MM.1S (cell line): ENCODE measurements around the gene IPO11.
A peak's percentile ranks its signal among the peaks of the same experiment; 100 is the strongest.

Experiments
- DNase-seq: peaks from one replicate; pipeline ENCODE4 v3.0.0-alpha.2; 2015
- H2AFZ ChIP-seq: fragments of 300-600 bp; sonication (generic); 2 replicates; pipeline ENCODE4 v1.6.0; 2016; ENCODE audit warnings: antibody characterized with exemption, low read length
- H3F3A ChIP-seq: fragments of 300-600 bp; sonication (generic); 2 replicates; pipeline ENCODE4 v1.6.1; 2016; ENCODE audit warnings: mild to moderate bottlenecking, antibody characterized with exemption, low read length, moderate library complexity, mixed read lengths; ENCODE audit not compliant: insufficient read depth
- H3K27ac ChIP-seq: fragments of 300-600 bp; sonication (generic); 2 replicates; pipeline ENCODE4 v1.5.1; 2016; ENCODE audit warnings: mild to moderate bottlenecking, low read length
- H3K27me3 ChIP-seq: fragments of 300-600 bp; sonication (generic); replicated peaks from 2 replicates; pipeline ENCODE4 v1.6.0; 2016; ENCODE audit warnings: low read length; ENCODE audit not compliant: insufficient read depth
- H3K36me3 ChIP-seq: fragments of 300-600 bp; sonication (generic); replicated peaks from 2 replicates; pipeline ENCODE4 v1.6.1; 2016; ENCODE audit warnings: mild to moderate bottlenecking, low read length, mixed read lengths; ENCODE audit not compliant: insufficient read depth
- H3K4me1 ChIP-seq: fragments of 300-600 bp; sonication (generic); 2 replicates; pipeline ENCODE4 v1.6.1; 2016; ENCODE audit warnings: low read length, mixed read lengths
- H3K4me2 ChIP-seq: fragments of 300-600 bp; sonication (generic); 2 replicates; pipeline ENCODE4 v1.6.0; 2016; ENCODE audit warnings: low read depth, low read length
- H3K4me3 ChIP-seq: fragments of 300-600 bp; sonication (generic); 2 replicates; pipeline ENCODE4 v1.5.1; 2016; ENCODE audit warnings: low read length, mixed read lengths
- H3K79me2 ChIP-seq: fragments of 300-600 bp; sonication (generic); 2 replicates; pipeline ENCODE4 v1.6.1; 2016; ENCODE audit warnings: mixed run types, low read length, mixed read lengths
- H3K9ac ChIP-seq: fragments of 300-600 bp; sonication (generic); 2 replicates; pipeline ENCODE4 v1.6.1; 2016; ENCODE audit warnings: low read length, mixed read lengths
- H3K9me2 ChIP-seq: fragments of 300-600 bp; sonication (generic); replicated peaks from 2 replicates; pipeline ENCODE4 v1.6.1; 2016; ENCODE audit warnings: mild to moderate bottlenecking, low read length, mixed read lengths; ENCODE audit not compliant: insufficient read depth
- H3K9me3 ChIP-seq: fragments of 300-600 bp; sonication (generic); replicated peaks from 2 replicates; pipeline ENCODE4 v1.6.1; 2016; ENCODE audit warnings: mild to moderate bottlenecking, low read length, mixed read lengths; ENCODE audit not compliant: insufficient read depth
- H4K20me1 ChIP-seq: fragments of 300-600 bp; sonication (generic); 2 replicates; pipeline ENCODE4 v1.6.1; 2016; ENCODE audit warnings: mild to moderate bottlenecking, low read length, moderate library complexity, mixed read lengths; ENCODE audit not compliant: insufficient read depth
- EZH2 ChIP-seq: fragments of 300-600 bp; sonication (generic); optimal IDR thresholded peaks from 2 replicates; pipeline ENCODE3; 2017; ENCODE audit warnings: low read depth, mild to moderate bottlenecking, antibody characterized with exemption, low read length, mixed read lengths
- EZH2phosphoT487 ChIP-seq: fragments of 300-600 bp; sonication (generic); IDR thresholded peaks from 2 replicates; pipeline ENCODE4 v1.6.1; 2018; ENCODE audit warnings: antibody characterized with exemption, low read length
- TF ChIP-seq, protein P1 (sequence below): fragments of 300-600 bp; sonication (generic); IDR thresholded peaks from 2 replicates; pipeline ENCODE4 v1.5.1; 2016; ENCODE audit warnings: antibody characterized with exemption, low read length, mixed read lengths

IPO11 gene

DNA sequence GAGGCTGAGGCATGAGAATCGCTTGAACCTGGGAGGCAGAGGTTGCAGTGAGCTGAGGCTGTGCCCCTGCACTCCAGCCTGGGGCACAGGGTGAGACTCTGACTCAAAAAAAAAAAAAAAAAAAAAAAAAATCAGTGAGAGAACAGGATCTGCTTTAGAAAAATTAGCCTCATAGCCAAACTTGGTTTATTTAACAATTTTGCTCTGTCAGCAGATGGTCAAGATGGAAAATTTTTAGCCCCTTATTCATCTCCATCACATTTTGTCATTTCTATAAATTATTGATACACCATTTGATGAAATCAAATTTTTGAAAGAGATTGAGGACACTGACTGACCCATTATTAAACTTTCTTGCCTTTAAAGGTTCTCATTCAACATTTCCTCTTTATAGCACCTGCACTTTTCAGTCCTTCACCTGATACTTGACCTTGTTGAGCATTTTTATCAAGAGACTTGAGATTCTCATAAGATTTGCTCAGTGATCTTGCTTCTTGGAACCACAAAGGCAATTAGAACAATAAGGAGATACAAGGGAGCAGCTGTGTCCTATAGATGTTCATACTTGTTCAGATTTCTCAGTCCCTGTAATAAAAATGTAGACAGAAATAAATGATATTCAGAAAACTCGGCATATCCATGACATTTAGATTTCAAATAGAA is 204.2 kb downstream of the IPO11 start:
- no peaks in the 10 kb centered on the region for H3K79me2 ChIP-seq
- H2AFZ ChIP-seq: no peak overlapping the region
- no peaks in the 10 kb centered on the region for H3K9me2 ChIP-seq
- no peaks in the 10 kb centered on the region for H4K20me1 ChIP-seq
- no peaks in the 10 kb centered on the region for H3K27me3 ChIP-seq
- H3K4me1 ChIP-seq: peaks cover 40% of the 10 kb centered on the region
- no peaks in the 10 kb centered on the region for H3K36me3 ChIP-seq
- peaks cover 26% of the 10 kb centered on the region for H3F3A ChIP-seq
- H3K4me2 ChIP-seq: peak overlapping the region; percentile 48; the same call in 1 of the 2 replicates
- DNase-seq: peak; percentile 78
- no peak overlapping the region for H3K4me3 ChIP-seq
- peak overlapping the region; percentile 68; the same call in 1 of the 2 replicates for H3K27ac ChIP-seq
- H3K9ac ChIP-seq: peak overlapping the region; percentile 21; the same call in 1 of the 2 replicates
- TF ChIP-seq, protein P1, sequence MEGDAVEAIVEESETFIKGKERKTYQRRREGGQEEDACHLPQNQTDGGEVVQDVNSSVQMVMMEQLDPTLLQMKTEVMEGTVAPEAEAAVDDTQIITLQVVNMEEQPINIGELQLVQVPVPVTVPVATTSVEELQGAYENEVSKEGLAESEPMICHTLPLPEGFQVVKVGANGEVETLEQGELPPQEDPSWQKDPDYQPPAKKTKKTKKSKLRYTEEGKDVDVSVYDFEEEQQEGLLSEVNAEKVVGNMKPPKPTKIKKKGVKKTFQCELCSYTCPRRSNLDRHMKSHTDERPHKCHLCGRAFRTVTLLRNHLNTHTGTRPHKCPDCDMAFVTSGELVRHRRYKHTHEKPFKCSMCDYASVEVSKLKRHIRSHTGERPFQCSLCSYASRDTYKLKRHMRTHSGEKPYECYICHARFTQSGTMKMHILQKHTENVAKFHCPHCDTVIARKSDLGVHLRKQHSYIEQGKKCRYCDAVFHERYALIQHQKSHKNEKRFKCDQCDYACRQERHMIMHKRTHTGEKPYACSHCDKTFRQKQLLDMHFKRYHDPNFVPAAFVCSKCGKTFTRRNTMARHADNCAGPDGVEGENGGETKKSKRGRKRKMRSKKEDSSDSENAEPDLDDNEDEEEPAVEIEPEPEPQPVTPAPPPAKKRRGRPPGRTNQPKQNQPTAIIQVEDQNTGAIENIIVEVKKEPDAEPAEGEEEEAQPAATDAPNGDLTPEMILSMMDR: no peak
- TF ChIP-seq EZH2phosphoT487 (no peak), EZH2 (no peak)
- no peaks in the 10 kb centered on the region for H3K9me3 ChIP-seq

- no peaks in the 10 kb centered on the region for H4K20me1 ChIP-seq
- H3K9ac ChIP-seq: no peak overlapping the region
- H3K4me2 ChIP-seq: peak overlapping the region; percentile 48; the same call in 1 of the 2 replicates
- DNase-seq: peak; percentile 80
- no peaks in the 10 kb centered on the region for H3K27me3 ChIP-seq
- no peaks in the 10 kb centered on the region for H3K9me3 ChIP-seq
- TF ChIP-seq EZH2 (no peak), EZH2phosphoT487 (no peak)
- TF ChIP-seq, protein P1: no peak
- H2AFZ ChIP-seq: no peak overlapping the region
- H3K79me2 ChIP-seq: no peaks in the 10 kb centered on the region
- no peaks in the 10 kb centered on the region for H3K9me2 ChIP-seq
- peaks cover 29% of the 10 kb centered on the region for H3F3A ChIP-seq
- peak overlapping the region; percentile 68; the same call in 1 of the 2 replicates for H3K27ac ChIP-seq
- no peaks in the 10 kb centered on the region for H3K36me3 ChIP-seq
- no peak overlapping the region for H3K4me3 ChIP-seq
- peaks cover 48% of the 10 kb centered on the region for H3K4me1 ChIP-seq
Measured at GRCh38 chr5:62617943-62618342, 205.4 kb downstream of the IPO11 start.

DNA sequence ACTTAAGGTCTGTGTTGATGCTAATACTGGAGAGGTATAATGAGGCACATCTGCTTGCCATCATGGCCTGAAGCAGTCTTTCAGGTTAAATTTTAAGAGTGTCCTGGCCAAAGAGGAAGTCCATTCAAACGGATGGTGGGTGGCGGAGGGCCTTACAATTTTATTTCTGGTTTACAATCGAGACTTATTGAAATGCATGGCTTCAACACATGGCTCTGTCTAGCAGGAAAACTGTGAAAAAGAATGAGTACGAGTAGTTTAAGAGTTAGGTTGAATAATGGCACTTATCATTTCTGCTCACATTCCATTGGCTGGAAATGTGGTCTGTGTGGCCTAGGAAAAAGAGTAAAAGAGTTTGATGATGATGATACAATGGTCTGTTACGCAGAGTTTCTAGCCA is 208.2 kb downstream of the IPO11 start:
- Histone ChIP-seq H3K9ac (no peak overlapping the region), H3K4me1 (peaks cover 40% of the 10 kb centered on the region), H2AFZ (no peak overlapping the region), H3K4me3 (no peak overlapping the region), H3F3A (peaks cover 29% of the 10 kb centered on the region), H3K27ac (no peak overlapping the region), H3K27me3 (no peaks in the 10 kb centered on the region), H4K20me1 (no peaks in the 10 kb centered on the region), H3K9me2 (no peaks in the 10 kb centered on the region), H3K36me3 (no peaks in the 10 kb centered on the region), H3K9me3 (no peaks in the 10 kb centered on the region), H3K79me2 (no peaks in the 10 kb centered on the region), H3K4me2 (no peak overlapping the region)
- TF ChIP-seq EZH2phosphoT487 (no peak), EZH2 (no peak)
- TF ChIP-seq, protein P1: no peak
- DNase-seq: no peak
